HG03066 (cell line): ENCODE data around the gene PDE3A.

Experiments
- ATAC-seq: cut with Tn5 transposase; IDR thresholded peaks from one replicate; pipeline ENCODE4 v1.9.1; 2021; ENCODE audit warnings: low read depth; ENCODE audit not compliant: unreplicated experiment

The PDE3A gene

DNA sequence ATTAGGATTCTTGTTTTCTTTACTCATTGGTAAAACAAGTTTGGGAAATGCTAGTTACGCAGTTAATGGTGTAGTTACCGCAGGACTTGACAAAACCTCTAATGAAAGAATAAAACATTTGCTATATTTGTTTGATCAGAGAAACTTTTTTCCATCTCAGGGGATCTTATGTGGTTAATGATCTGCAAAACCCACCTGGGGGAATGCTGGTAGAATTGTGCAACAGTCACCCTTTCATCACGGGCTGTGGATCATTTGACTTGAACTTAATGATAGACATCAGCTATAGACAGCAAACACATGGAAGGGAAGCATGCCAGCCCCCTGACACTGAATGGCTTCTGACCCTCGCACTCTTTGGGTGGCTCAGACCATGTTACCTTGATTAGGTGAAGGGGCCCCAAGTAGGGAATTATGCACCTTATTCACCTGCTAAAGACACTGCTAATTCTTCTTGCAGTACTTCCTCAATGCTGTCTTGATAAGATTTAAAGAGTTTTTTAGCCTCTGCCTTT lies 84.2 kb downstream of the PDE3A start:
- no peak for ATAC-seq

DNA sequence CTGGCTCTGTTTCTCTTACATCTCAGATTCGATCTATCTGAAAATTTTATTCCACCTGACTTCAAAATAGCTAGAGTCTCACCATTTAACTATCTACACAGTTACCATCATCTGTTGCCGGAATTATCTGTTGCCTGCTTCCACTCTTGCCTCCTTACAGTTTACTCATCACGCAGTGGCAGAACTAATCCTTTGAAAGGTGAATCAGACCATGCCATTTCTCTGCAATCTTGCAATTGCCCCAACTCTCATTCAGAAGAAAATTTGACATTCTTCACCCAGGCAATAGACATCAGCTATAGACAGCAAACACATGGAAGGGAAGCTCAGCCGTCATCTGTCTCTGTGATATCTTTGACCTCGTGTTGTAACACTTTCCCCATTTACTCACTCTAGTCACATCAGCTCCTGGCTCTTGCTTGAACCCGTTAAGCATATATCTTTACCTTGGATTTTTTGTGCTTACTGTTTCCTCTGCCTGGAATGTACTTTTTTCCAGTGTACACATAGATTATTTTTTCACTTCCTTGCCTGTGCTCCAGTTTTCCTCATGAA lies 85.5 kb downstream of the PDE3A start:
- ATAC-seq: no peak

DNA sequence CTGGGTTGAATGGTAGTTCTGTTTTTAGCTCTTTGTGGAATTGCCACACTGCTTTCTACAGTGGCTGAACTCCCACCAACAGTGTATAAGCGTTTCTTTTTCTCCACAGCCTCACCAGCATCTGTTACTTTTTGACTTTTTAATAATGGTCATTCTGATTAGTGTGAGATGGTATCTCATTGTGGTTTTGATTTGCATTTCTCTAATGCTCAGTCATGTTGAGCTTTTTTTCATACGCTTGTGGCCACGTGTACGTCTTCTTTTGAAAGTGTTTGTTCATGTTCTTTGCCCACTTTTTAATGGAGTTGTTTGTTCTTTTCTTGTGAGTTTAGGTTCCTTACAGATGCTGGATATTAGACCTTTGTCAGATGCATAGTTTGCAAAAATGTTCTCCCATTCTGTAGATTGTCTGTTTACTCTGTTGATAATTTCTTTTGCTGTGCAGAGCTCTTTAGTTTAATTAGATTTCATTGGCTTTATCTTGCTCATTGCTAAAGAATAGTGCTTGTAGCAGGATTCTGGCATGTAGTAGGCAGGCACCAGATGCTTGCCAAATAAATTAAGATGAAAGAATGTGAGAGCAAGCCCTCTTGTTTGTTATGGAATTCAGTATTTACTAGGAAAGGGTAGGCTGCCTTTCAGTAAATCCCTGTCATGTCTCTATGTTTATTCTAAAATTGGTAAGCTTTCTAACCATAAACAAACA lies 86.8 kb downstream of the PDE3A start:
- ATAC-seq: no peak

DNA sequence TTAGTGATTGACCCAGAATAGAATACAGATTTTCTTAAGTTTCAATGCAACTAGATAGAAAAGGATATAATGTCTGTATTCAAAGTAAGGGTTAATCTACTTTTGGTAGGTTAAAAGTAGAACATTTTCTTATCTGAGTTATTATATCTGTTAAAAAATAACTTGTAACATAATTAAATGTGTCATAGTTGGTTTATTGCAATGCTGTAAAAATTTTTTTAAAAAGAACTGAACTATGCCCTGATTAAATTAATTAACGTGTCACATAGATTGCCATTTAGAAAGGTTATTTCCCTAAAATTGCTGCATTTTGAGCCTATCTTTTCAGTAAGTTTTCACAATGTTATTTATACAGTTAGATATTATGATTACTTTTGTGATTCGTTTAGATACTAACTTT lies 89.2 kb downstream of the PDE3A start:
- no peak for ATAC-seq

DNA sequence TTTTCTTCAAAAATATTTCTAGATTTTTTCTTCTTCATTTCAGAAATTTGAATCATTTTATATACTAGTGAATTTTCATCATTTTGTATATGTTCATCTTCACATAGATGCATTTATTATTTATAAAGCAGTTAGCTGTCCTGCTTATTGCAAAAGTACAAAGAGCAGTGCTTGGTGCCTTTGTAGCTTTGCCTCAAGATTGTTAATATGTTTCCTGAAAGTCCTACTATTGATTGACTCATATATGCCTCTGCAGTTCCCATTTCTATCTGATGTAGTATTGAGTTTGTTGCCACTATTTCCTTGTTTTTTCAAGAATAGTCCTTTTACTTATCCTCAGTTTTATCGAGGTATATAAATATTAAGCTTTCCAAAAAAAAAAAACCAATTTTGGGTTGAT lies 89.7 kb downstream of the PDE3A start:
- no peak for ATAC-seq

DNA sequence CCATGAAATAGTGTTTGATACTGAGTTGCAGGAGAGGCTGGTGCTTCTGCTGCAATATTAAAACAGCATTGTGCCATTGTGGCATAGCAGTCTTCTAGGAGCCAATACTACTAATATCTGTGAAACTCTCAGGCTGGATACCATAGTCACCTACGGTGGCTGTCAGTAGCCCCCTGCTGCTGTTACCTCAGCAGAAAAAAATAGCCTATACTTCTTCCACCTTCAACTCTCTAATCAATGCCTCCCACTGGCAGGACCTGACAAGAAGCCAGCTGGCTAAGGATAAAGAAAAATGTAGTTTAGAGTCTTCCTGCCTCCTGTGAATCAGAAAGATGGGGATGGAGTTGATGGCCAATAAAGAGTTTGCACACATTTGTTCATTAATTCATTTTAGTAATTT lies 91.6 kb downstream of the PDE3A start:
- no peak for ATAC-seq

DNA sequence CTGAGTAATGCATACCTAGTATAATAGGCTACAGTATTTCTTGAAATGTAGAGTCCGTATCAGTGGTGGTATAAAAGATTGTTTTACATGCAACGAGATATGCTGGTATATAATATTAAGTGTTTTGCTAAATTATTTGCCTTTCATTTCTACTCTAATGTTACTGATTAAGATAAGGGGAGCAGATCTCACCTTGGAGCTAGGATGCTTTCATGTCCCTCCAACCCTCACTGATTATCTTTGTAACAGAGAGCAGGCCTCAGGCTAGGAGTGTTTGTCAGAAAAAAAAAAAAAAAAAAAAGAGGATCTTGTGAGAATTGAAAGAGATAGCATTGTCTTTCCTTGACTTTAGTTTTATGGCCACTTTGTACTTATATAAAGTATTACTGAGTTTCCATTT lies 92.6 kb downstream of the PDE3A start:
- ATAC-seq: no peak

DNA sequence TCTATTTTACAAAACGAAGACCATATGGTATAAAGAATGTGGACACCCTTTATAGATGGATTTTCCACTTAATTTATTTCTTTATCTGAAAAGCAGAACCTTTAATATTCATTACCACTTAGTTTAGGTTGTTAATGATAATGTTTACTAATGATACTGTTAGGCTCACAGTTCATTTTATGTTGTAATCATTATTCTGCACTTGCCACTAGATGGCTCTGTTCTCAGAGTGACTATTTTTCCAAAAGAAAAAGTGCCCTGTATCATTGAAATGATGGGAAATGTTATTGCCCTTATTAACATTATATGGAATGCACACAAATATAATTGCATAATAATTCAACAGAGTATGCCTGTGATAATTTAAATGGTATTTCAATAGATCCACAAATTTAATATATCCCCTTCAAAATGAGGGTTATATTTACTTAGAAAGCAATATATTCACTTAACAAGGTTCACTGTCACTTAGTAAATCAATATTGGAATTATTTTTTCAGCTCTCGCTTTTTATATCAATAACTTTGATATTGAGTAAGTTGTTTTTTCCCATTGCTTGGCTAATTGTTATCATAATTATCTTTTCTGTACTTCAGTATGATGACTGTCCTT lies 95.7 kb downstream of the PDE3A start:
- ATAC-seq: no peak

DNA sequence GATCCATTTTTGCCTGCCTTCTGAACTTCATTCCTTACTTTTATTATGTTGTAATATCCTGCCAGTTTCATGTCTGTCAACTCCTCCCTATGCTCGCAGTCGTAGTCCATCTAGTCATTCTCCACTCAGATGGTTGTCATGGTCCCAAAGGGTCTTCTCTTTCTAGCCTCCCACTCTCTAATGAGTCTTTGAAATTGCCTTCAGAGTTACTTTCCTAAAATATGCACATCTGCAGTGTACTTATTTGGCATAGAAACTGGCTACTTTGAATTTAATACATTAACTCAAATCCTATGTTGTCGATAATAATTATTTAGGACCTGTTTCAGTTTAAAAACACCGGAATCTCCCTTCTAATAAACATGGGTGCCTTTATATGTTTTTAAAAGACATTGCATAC lies 101.0 kb downstream of the PDE3A start:
- ATAC-seq: no peak

DNA sequence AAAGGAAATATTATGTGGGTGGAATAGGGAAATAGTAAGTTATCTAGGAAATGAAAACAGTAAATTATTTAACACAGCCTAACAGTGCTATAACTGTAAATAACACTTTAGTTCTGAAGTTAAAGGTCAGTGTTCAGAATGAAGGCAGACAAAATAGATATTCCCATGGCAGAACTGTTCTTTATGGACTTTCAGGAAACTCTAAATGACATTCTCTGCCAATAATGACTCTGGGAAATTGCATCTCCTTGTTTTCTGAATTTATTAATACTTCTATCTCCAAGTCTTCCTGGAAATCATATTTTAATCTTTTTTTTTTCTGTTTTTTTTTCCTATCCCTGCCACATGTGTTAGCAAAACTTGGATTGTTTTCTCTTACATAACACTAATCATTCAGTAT lies 101.4 kb downstream of the PDE3A start:
- ATAC-seq: no peak

DNA sequence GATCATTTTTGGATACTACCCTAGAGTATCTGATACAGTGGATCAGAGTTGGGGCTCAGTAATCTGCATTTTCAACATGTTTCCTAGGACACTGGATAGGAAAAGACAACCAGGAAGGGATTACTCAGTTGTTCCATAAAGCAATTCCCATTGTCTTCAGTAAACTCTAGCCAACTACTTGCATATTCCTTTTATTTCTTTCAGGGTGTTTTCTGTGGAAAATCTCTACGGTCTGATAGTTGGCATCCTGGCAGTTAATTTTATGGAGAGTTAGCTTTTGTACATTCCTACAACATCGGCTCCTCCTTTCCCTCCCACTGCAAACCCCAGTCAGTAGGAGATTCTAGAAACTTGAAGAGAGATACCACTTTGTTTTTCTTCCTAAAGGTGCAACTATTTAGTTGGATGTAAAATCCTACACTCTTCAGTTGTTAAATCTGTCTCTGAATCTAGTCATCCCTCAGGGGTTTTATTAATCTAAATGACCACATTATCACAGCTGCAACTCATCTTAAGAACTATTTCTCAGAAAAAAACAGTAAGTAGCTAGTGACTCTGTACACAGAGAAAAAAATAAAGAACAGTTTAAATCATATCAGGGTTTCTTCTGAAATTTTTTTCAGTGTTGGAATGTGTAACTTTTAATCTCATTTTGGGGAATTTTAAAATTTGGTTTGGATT lies 103.9 kb downstream of the PDE3A start:
- ATAC-seq: no peak

DNA sequence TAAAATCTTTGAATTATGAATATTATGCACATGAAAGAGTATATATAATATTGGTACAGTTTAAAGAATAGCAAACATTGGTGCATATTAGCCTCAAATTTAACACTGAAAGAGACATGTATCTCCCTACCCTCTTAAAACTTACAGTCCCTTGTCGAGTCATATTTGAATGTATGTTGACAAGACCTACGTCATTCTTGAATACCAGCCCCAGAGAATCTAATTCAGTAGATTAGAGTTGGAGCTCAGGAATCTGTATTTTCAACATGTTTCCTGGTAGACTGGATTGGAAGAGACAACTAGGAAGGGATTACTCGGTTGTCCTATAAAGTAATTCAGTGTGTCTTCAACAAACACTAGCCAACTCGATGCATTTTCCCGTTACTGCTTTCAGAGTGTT lies 104.8 kb downstream of the PDE3A start:
- no peak for ATAC-seq

DNA sequence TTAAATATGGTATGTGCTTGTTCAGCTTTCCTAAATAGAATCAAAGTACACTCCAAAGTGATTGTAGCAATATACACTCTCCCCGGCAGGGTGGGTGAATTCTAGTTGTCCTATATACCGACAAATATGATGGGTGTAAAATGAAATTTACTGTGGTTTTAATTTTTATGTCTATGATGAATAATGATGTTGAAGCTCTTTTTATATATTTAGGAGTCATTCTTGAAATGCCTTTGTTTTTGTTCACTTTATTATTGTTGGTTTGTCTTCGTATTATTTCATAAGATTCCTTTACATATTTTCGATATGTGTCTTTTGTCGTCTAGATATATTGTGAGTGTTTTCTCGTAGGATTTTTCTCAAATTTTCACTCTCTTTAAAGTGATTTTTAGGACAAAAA lies 105.7 kb downstream of the PDE3A start:
- ATAC-seq: no peak

DNA sequence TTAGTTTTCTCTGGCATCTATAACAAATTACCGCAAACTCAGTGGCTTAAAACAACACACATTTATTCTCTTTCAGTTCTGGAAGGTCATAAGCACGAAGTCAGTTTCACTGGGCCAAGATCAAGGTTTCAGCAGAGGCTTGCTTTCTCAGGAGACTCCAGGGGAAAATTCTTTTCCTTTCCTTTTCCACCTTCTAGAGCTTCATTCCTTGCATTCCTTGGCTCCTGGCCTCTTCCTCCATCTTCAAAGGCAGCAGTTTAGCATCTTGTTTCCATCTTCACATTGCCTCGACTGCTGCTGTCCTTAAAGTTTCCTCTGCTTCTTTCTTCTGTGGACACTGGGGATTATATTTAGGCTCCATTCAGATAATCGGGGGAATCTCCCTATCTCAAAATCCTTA lies 106.1 kb downstream of the PDE3A start:
- no peak for ATAC-seq

DNA sequence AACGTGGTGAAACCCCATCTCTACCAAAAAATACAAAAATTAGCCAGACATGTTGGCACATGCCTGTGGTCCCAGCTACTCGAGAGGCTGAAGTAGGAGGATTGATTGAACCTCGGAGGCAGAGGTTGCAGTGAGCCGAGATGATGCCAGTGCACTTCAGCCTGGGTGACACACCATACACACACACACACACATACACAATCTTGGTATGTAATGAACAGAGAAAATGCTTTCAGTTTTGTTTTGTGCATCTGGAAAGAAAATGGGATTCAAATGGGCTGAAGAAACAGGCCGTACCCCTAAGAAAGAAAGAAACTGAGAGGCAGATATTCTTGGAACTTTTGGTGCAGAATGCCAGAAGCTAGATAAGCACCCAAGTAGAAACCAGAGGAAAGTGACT lies 107.2 kb downstream of the PDE3A start:
- no peak for ATAC-seq

DNA sequence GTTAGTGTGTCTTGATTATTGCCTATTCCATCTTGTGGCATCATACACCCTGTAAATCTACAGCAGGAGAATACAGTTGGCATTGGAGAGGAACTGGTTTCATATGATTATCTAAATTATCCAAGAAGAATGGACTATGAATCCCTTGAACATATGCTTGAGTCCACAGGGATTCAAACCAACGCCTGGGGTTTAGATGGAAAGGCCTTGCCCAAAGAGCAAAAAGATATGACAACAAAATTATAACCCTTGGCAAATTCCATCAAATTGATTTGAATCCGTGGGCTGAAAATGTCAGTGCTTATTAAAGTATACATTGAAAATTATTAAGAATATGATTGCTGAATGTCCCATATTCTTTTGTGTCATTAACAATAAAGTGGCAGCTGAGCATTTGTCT lies 108.2 kb downstream of the PDE3A start:
- ATAC-seq: no peak

DNA sequence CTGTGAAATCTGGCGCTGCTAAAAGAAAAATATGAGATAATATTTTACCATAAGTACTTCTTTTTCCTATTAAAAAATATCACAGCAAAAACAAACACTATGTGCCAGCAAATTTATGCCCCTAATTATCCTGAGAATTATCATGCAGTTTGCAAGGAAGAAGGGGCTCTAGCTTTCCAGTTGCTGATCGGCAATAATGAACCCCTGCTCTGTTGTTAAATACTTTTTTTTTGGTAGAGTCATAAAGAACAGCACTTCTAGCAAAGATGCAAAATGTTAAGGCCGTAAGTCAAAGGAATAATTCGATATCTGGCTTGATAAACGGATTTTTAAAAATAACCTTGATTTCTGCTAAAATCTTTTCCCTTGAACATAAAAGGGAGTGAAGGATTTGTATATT lies 108.9 kb downstream of the PDE3A start:
- ATAC-seq: no peak

DNA sequence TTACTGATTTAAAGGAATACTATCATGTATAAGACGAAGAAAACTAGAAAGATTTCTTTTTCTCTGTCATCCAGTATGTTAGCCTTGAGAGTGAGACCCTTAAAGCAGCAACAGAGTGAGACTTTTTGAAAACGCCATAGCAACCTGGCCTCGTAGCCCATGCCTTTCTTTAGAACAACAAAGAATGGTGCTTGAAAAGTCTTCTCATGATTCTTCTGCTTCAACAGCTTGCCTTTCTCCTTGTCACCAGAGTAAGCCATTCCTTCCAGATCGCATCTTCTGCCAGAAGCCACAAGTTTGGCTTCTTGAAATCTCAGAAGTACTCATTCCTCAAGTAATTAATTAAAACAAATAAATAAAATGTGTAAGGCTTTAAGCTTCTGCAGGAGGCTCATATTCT lies 109.3 kb downstream of the PDE3A start:
- ATAC-seq: no peak

DNA sequence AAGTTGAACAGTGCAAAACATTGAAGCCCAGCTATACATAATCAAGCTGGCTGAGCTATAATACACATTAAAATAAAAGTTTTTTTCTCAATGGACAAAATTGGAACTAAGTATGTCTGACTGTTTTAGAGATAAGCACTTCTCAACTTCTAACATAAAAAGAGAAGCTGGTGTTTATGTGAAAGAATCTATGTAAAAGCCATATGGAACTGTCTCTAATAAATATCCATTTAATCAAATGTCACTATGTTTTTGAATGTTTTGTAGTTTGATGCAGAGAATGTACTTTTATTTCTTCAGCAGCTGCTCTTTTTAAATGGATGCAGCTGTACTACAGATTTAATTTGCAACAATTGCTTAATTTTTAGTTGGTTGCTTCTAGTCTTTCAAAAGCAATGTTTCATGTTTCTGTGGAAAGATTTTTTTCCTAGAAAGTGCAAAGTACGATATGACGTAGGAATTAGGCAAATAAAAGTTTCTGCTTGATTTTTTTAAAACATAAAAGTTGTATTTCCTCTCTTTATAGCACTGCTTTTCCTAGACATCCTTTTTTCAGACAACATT lies 114.2 kb downstream of the PDE3A start:
- ATAC-seq: no peak

DNA sequence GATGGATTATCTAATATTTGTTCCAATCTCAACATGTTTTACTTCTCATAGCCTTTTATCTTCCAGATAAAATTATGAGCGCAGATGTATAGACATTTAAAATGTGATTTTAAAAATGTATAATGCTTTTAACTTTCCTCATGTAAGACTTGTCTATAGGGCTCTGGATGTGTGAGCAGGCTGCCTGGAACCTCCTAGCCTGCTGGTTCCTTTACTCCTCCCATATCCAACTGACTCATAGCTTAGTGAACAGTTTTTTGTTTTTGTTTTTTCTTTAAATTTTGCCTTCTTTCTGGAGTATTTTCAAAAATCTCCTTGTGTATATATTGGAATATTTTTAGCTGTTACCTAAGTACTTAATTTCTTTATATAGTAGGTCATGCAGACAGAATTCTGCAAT lies 115.4 kb downstream of the PDE3A start:
- ATAC-seq: no peak

DNA sequence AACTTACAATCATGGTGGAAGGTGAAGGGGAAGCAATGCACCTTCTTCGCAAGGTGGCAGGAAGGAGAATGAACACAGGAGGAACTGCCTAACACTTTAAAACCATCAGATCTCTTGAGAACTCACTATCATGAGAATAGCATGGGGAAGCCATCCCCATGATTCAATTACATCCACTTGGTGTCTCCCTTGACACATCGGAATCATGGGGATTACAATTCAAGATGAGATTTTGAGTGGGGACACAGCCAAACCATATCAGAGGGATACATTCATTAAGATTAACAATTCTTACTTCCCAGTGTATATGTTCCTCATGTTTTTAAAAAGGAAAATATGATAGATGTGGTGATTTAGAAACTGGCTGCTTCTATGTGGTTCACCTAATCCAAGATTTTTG lies 117.9 kb downstream of the PDE3A start:
- no peak for ATAC-seq
